GM12865 (cell line): ENCODE data around the gene TMED9.

Source experiments
- DNase-seq: peaks from one replicate; pipeline ENCODE4 v3.0.0; 2010; ENCODE audit warnings: low read depth
- H3K4me3 ChIP-seq: 2 replicates; pipeline ENCODE4 v1.5.1; 2011; ENCODE audit warnings: mild to moderate bottlenecking, low read depth, low read length, control low read depth
- TF ChIP-seq, protein P1 (sequence below): IDR thresholded peaks from 2 replicates; pipeline ENCODE4 v1.5.1; 2011; ENCODE audit warnings: low read length, control low read depth, low read depth, inconsistent platforms; ENCODE audit not compliant: insufficient read depth; ENCODE audit errors: missing control alignments

The TMED9 gene

DNA sequence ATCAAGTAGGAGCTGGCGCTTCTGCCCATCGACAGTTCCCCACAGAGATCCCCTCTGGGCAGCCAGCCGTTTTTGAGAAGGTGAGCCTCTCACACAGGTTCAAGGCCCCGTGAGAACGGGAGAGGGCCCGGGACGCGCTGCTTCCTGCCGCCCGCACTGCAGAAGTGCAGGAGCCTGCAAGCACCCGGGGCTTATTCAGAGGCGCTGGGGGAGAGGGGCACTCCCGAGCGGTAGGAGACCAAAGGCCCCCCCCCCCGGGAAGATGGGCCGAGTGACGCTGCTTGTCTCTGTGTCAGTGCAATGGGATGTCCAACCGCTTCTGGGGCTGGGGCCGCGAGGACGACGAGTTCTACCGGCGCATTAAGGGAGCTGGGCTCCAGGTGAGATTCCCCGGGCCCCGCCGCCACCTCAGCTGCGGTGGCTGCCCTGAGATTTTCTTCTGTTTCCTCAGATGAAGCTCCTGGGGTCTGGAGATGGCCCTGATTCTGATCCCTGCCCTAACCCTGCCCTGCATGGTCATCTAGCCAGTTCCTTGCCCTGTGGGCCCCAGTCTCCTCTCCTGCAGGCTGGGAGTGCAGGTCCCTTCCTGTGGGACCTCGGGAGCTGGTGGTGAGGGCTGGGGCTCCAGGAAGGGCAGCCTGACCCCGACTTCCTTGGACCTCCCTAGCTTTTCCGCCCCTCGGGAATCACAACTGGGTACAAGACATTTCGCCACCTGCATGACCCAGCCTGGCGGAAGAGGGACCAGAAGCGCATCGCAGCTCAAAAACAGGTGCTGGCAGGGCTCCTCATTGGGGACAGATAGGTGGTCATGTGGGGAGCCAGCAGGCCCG, 16.5 kb downstream of the TMED9 start:
- H3K4me3 ChIP-seq, result no peak overlapping the region
- DNase-seq, result no peak
- TF ChIP-seq, protein P1, sequence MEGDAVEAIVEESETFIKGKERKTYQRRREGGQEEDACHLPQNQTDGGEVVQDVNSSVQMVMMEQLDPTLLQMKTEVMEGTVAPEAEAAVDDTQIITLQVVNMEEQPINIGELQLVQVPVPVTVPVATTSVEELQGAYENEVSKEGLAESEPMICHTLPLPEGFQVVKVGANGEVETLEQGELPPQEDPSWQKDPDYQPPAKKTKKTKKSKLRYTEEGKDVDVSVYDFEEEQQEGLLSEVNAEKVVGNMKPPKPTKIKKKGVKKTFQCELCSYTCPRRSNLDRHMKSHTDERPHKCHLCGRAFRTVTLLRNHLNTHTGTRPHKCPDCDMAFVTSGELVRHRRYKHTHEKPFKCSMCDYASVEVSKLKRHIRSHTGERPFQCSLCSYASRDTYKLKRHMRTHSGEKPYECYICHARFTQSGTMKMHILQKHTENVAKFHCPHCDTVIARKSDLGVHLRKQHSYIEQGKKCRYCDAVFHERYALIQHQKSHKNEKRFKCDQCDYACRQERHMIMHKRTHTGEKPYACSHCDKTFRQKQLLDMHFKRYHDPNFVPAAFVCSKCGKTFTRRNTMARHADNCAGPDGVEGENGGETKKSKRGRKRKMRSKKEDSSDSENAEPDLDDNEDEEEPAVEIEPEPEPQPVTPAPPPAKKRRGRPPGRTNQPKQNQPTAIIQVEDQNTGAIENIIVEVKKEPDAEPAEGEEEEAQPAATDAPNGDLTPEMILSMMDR, result no peak

DNA sequence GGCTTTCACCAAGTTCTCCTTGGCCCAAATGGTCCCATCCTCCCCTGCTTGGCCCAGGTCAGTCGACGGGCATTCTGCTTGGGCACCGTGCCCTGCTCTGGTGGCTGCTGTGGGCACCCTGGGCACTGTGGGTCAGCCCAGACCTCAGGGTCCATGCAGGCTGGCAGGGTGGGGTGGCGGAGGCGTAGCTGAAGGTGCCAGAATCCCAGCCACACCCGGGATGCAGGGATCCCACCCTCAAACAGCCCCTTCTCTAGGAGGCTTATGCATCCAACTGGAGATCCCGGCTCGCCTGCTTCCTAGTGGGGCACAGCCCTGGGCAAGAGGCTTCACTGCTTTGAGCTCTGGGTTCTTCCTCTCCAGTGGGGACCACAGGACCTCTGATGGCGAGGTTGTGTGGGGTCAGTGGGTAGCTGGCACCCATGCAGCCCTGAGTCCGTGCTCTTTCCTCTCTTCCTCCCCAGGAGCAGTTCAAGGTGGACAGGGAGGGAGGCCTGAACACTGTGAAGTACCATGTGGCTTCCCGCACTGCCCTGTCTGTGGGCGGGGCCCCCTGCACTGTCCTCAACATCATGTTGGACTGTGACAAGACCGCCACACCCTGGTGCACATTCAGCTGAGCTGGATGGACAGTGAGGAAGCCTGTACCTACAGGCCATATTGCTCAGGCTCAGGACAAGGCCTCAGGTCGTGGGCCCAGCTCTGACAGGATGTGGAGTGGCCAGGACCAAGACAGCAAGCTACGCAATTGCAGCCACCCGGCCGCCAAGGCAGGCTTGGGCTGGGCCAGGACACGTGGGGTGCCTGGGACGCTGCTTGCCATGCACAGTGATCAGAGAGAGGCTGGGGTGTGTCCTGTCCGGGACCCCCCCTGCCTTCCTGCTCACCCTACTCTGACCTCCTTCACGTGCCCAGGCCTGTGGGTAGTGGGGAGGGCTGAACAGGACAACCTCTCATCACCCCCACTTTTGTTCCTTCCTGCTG, 17.4 kb downstream of the TMED9 start:
- TF ChIP-seq, protein P1, result no peak
- no peak overlapping the region for H3K4me3 ChIP-seq
- no peak for DNase-seq

DNA sequence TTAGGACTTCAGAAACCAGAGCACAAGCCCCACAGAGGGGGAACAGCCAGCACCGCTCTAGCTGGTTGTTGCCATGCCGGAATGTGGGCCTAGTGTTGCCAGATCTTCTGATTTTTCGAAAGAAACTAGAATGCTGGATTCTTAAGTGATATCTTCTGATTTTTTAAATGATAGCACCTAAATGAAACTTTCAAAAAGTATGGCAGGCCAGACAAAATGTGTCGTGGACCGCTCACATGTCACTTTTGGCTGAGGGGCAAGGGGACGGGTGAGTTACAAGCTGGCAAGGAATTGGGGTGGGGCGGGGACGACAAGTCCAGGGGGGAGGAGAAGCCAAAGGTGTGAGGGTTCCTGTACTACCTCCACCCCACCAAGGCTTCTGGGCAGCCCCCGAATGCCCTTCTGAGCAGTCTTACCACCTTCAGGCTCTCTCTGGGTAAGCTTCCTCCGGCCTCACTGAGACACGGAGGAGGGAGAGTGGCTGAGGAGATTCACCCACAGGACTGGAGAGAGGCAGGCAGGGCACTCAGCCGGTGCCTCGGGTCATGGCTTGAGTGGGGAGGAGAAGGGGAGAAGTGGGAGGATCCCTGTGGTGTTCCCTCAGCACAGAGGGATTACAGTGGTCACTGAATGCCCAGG, 18.2 kb downstream of the TMED9 start:
- no peak for DNase-seq
- H3K4me3 ChIP-seq, result no peak overlapping the region
- TF ChIP-seq, protein P1, result no peak

DNA sequence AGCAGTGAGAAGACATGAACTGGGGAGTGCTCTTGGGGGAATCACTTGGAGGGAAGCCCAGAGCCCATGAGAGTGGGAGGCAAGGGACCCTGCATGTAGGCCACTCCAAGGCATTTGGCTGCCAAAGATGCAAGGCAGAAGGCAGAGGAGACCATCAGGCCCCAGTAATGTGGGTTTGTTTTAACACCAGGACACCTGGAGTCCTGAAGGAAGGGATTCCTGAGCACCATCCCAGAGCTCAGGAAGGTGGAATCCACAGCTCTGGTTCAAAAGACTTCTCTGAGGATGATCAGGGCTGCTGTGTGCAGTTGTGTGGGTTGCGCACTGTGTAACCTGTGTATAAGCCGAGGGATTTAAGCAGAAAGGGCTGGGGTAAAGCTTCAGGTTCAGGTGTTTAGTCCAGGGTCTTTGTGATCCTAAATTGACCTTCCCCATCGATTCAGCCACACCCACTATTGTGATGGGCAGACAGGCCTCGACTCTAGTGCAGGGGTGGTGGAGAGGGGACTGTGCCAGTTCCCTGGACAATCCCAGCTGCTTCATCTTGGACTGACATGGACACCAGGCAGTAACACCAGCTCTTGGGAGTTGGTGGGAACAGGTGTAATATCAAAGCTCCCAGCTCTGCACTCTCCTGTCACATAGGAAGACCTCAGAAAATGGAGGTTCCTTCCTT, 18.9 kb downstream of the TMED9 start:
- TF ChIP-seq, protein P1, result no peak
- no peak overlapping the region for H3K4me3 ChIP-seq
- no peak for DNase-seq

DNA sequence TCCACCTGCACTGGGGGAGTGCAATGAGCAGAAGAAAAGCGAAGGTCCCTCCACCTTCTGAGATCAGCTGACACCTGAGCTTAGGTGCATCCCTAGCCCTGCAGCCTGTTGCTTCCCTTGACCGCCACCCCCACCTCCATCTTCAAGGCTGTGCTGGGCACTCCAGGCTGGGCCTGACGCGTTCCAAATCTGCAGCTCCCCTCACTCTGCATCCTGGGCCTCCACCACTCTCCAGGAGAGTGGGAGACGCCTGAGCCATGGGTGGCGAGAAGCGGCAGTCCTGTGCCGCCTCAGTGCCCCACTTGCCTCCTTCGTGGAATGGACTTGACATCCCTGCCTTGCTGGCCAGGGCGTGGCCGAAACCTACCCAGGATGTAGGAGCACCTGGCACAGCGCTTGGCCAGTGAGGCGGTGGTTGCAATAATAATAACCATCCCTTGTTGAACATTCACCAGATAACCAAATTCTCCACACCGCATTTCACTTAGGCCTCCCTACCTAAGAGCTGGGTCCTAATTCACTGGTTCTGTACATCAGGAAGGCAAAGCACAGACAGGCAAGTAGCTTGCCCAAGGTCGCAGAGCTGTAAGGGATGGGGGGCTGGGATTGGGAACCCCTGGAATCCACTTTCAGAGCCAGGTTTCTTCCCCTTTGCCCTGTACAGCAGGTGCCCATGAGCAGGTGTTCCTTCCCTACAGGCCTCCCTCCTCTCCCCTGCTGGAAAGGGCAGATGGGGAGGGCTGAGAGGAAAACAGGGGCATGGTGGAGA, 19.6 kb downstream of the TMED9 start:
- no peak overlapping the region for H3K4me3 ChIP-seq
- TF ChIP-seq, protein P1, result no peak
- DNase-seq, result no peak

DNA sequence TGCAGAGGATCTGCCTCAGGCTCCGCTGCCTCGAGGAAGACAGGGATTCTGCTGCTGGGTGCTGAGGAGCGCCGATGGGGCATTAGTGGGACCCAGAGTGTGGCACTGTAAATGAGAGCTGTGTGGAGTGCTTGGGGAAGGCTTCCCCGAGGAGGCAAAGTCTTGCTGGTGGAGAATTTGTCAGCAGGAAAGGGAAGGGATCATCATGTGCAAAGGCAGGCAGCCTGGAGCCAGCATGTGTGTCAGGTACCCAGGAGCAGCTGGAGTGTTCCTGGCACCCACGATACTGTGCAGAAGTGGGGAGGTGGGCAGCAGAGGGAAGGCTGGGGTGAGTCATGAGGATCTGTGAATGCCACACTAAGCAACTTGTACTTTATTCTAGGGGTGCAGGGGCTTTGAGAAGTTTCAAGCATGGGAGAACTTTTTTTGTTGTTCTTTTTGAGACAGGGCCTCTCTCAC, 20.2 kb downstream of the TMED9 start:
- no peak overlapping the region for H3K4me3 ChIP-seq
- DNase-seq, result no peak
- TF ChIP-seq, protein P1, result no peak
